WTC11 (cell line): Measurements from ENCODE around the gene UBAP1L. TPM values are rescaled to one million over a fixed set of nuclear protein-coding genes. Genes with fewer than 3 reads are reported as not detected.

Source experiments
- ATAC-seq: fragments of 200-7000 bp; cut with Tn5 transposase; 2 replicates; pipeline ENCODE4 v1.10.0; 2021; ENCODE audit warnings: mild to moderate bottlenecking, moderate library complexity
- CTCF ChIA-PET: fragments of 300-600 bp; sonication (Branson Sonifier 250); formaldehyde crosslinking; loops from one replicate; lab custom pipeline; 2021; ENCODE audit warnings: antibody characterized with exemption; lab: Charles Lee
- POLR2A ChIA-PET: fragments of 350-600 bp; sonication (Branson Sonifier 250); formaldehyde crosslinking; loops from one replicate; lab custom pipeline; 2021; ENCODE audit warnings: antibody characterized with exemption; lab: Charles Lee
- DNase-seq: peaks from one replicate; pipeline ENCODE4 v3.0.0; 2021; ENCODE audit warnings: low spot score
- H3K27ac Mint-ChIP-seq: 2 replicates; pipeline ENCODE4 v1.8.0; 2021; ENCODE audit warnings: mixed read lengths
- H3K27me3 Mint-ChIP-seq: 2 replicates; pipeline ENCODE4 v1.8.0; 2021; ENCODE audit warnings: low read depth, mild to moderate bottlenecking, moderate library complexity, mixed read lengths
- H3K36me3 Mint-ChIP-seq: 2 replicates; pipeline ENCODE4 v1.8.0; 2021; ENCODE audit warnings: mixed read lengths
- H3K4me1 Mint-ChIP-seq: 2 replicates; pipeline ENCODE4 v1.8.0; 2022; ENCODE audit warnings: mixed read lengths
- H3K4me3 Mint-ChIP-seq: 2 replicates; pipeline ENCODE4 v1.8.0; 2021; ENCODE audit warnings: mild to moderate bottlenecking, moderate library complexity, mixed read lengths
- H3K9me3 Mint-ChIP-seq: 2 replicates; pipeline ENCODE4 v1.8.0; 2021; ENCODE audit warnings: mixed read lengths
- JUN ChIP-seq: sonication (generic); formaldehyde crosslinking; IDR thresholded peaks from 2 replicates; pipeline ENCODE4 v1.8.0; 2023; ENCODE audit warnings: mild to moderate bottlenecking, missing genetic modification reagents
- MYBL2 ChIP-seq: sonication (generic); formaldehyde crosslinking; IDR thresholded peaks from 2 replicates; pipeline ENCODE4 v1.8.1; 2023; ENCODE audit warnings: mild to moderate bottlenecking, moderate library complexity, missing genetic modification reagents
- NFYB ChIP-seq: sonication (generic); formaldehyde crosslinking; conservative IDR thresholded peaks from 2 replicates; pipeline ENCODE4 v1.8.0; 2022; ENCODE audit warnings: low read depth, missing genetic modification reagents
- NR1H2 ChIP-seq: sonication (generic); formaldehyde crosslinking; IDR thresholded peaks from 2 replicates; pipeline ENCODE4 v1.9.0; 2021; ENCODE audit warnings: mild to moderate bottlenecking, moderate library complexity, missing genetic modification reagents
- SMAD4 ChIP-seq: sonication (generic); formaldehyde crosslinking; IDR thresholded peaks from 2 replicates; pipeline ENCODE4 v1.8.0; 2022; ENCODE audit warnings: mild to moderate bottlenecking, missing genetic modification reagents
- TP53 ChIP-seq: sonication (generic); formaldehyde crosslinking; IDR thresholded peaks from 2 replicates; pipeline ENCODE4 v1.8.1; 2023; ENCODE audit warnings: mild to moderate bottlenecking, missing genetic modification reagents
- ZNF317 ChIP-seq: sonication (generic); formaldehyde crosslinking; IDR thresholded peaks from 2 replicates; pipeline ENCODE4 v1.8.1; 2023; ENCODE audit warnings: low read depth, mild to moderate bottlenecking, moderate library complexity, missing genetic modification reagents, borderline replicate concordance
- total RNA-seq: library from RNA; stranded (reverse); gene quantifications from 3 replicates; pipeline ENCODE4 v1.2.3, GENCODE V29; 2021
- TF ChIP-seq, protein P1 (sequence below): fragments of 250-450 bp; sonication (Bioruptor Pico); IDR thresholded peaks from 2 replicates; pipeline ENCODE4 v2.1.2; 2022; ENCODE audit warnings: mild to moderate bottlenecking, moderate library complexity
- TF ChIP-seq, protein P2 (sequence below): sonication (generic); formaldehyde crosslinking; IDR thresholded peaks from 2 replicates; pipeline ENCODE4 v1.8.1; 2022; ENCODE audit warnings: missing genetic modification reagents, borderline replicate concordance
- TF ChIP-seq, protein P3 (sequence below): fragments of 250-450 bp; sonication (Bioruptor Pico); IDR thresholded peaks from 2 replicates; pipeline ENCODE4 v1.9.0; 2021; ENCODE audit warnings: mild to moderate bottlenecking
- TF ChIP-seq, protein P4 (sequence below): sonication (generic); formaldehyde crosslinking; IDR thresholded peaks from 2 replicates; pipeline ENCODE4 v1.8.0; 2023; ENCODE audit warnings: missing genetic modification reagents, mild to moderate bottlenecking, borderline replicate concordance

Gene UBAP1L
- total RNA-seq, 1 experiment from 2014 or later, result 2.0 TPM

DNA sequence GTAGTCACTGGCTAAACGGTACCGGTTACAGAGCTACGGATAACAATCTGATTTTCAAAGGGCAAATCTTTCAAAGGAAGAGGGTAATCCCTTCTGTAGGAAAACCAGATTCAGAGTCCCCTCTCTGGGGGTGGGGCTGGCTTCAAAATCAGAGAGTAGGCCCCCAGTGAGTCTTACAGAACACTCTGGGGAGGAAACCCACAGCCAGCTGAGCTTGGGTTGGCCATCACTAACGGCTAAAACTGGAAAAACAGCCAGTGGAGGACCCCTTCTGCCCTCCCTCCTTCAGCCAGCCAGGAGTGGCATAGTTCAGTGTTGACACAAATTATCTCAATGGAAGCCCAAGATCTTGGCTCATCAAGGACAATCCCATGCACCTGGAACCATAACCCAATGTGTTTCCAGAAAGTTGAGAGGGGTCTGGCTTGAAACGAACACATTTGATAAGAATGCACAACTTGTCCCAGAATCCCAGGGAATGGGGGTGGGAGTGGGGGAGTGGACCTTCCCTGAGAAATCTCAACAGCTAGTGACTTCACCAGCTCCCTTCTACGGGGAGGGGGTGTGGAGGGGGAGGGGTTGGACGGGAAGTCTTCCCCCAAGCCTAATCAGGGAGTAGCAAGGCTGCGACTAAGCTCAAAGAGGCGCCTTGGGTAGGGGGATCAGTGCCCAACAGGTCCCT lies 48.2 kb downstream of the UBAP1L start (continued):
- TF ChIP-seq, protein P1, sequence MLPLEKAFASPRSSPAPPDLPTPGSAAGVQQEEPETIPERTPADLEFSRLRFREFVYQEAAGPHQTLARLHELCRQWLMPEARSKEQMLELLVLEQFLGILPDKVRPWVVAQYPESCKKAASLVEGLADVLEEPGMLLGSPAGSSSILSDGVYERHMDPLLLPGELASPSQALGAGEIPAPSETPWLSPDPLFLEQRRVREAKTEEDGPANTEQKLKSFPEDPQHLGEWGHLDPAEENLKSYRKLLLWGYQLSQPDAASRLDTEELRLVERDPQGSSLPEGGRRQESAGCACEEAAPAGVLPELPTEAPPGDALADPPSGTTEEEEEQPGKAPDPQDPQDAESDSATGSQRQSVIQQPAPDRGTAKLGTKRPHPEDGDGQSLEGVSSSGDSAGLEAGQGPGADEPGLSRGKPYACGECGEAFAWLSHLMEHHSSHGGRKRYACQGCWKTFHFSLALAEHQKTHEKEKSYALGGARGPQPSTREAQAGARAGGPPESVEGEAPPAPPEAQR, result no peak
- TF ChIP-seq SMAD4 (CRISPR knock-in tag) (no peak), ZNF317 (CRISPR knock-in tag) (no peak), NFYB (no peak)

DNA sequence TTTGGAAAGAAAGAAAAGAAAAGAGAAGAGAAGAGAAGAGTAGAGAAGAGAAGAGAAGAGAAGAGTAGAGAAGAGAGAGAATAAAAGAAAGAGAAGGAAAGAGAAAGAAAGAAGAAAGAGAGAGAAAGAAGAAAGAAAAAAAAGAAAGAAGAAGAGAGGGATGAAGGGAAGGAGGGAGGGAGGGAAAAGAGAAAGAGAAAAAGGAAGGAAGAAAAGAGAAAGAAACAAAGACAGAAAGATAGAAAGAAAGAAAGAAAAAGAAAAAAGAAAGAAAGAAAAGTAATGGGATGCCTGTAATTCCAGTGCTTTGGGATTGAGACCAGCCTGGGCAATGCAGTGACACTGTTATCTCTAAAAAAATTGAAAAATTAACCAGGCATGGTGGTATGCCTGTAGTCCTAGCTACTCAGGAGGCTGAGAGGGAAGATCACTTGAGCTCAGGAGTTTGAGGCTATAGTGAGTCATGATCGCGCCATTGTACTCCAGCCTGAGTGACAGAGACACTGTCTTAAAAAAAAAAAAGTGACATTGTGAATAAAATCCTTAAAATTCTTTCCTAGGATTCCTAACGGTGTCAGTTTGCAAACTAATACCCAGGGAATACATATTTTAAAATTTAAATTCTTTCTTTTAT lies 48.9 kb downstream of the UBAP1L start:
- CTCF ChIA-PET, result interaction anchor here (1.0 to 20.3 kb wide), 8 partner anchors 11 to 220 kb away, joined by 3 to 292 read pairs (median 29); partner anchors contain the start of gene KBTBD13
- Mint-ChIP-seq H3K9me3 (no peaks in the 10 kb centered on the region), H3K27me3 (peaks cover 21% of the 10 kb centered on the region), H3K4me1 (peaks cover 26% of the 10 kb centered on the region), H3K27ac (no peak overlapping the region), H3K36me3 (no peaks in the 10 kb centered on the region), H3K4me3 (0 out of 2 replicates have a peak overlapping the region, but pooled peaks have one; percentile 76)
- POLR2A ChIA-PET, result interaction anchor here (2.4 to 2.7 kb wide), 2 partner anchors 17 to 36 kb away, joined by 11 to 12 read pairs; no protein-coding TSS in a partner anchor
- TF ChIP-seq, protein P2, sequence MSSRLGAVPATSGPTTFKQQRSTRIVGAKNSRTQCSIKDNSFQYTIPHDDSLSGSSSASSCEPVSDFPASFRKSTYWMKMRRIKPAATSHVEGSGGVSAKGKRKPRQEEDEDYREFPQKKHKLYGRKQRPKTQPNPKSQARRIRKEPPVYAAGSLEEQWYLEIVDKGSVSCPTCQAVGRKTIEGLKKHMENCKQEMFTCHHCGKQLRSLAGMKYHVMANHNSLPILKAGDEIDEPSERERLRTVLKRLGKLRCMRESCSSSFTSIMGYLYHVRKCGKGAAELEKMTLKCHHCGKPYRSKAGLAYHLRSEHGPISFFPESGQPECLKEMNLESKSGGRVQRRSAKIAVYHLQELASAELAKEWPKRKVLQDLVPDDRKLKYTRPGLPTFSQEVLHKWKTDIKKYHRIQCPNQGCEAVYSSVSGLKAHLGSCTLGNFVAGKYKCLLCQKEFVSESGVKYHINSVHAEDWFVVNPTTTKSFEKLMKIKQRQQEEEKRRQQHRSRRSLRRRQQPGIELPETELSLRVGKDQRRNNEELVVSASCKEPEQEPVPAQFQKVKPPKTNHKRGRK (CRISPR knock-in tag), result peak; percentile 93; the same call in 1 of the 2 replicates
- no peak for TF ChIP-seq MYBL2
- ATAC-seq (no peak), DNase-seq (no peak)

DNA sequence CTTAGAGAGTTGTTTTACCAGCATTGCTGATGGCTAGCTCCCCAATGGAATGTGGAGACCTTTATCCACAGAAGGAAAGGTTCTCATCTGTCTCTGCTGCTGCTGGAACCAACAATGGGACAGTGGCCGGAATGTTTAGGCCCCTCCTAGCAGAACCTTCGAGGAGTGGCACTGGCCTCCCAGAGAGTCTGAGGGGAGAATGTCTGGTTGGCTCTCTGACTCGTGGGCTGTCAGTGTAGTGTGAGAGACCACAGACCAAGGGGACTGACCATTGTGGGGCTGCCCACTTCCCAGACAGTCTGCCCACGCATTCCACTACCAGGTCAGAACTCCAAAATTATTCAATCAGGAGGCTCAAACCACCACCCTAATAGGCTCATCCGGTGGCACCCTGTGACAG lies 52.3 kb downstream of the UBAP1L start:
- TF ChIP-seq NR1H2 (CRISPR knock-in tag) (no peak), JUN (CRISPR knock-in tag) (no peak), TP53 (no peak)
- TF ChIP-seq, protein P3, sequence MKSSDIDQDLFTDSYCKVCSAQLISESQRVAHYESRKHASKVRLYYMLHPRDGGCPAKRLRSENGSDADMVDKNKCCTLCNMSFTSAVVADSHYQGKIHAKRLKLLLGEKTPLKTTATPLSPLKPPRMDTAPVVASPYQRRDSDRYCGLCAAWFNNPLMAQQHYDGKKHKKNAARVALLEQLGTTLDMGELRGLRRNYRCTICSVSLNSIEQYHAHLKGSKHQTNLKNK (CRISPR knock-in tag), result no peak
- TF ChIP-seq, protein P4, sequence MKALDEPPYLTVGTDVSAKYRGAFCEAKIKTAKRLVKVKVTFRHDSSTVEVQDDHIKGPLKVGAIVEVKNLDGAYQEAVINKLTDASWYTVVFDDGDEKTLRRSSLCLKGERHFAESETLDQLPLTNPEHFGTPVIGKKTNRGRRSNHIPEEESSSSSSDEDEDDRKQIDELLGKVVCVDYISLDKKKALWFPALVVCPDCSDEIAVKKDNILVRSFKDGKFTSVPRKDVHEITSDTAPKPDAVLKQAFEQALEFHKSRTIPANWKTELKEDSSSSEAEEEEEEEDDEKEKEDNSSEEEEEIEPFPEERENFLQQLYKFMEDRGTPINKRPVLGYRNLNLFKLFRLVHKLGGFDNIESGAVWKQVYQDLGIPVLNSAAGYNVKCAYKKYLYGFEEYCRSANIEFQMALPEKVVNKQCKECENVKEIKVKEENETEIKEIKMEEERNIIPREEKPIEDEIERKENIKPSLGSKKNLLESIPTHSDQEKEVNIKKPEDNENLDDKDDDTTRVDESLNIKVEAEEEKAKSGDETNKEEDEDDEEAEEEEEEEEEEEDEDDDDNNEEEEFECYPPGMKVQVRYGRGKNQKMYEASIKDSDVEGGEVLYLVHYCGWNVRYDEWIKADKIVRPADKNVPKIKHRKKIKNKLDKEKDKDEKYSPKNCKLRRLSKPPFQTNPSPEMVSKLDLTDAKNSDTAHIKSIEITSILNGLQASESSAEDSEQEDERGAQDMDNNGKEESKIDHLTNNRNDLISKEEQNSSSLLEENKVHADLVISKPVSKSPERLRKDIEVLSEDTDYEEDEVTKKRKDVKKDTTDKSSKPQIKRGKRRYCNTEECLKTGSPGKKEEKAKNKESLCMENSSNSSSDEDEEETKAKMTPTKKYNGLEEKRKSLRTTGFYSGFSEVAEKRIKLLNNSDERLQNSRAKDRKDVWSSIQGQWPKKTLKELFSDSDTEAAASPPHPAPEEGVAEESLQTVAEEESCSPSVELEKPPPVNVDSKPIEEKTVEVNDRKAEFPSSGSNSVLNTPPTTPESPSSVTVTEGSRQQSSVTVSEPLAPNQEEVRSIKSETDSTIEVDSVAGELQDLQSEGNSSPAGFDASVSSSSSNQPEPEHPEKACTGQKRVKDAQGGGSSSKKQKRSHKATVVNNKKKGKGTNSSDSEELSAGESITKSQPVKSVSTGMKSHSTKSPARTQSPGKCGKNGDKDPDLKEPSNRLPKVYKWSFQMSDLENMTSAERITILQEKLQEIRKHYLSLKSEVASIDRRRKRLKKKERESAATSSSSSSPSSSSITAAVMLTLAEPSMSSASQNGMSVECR (CRISPR knock-in tag), result no peak
- TF ChIP-seq, protein P2 (CRISPR knock-in tag), result no peak
- Mint-ChIP-seq H3K27ac (peak overlapping the region; percentile 14; the same call in 1 of the 2 replicates), H3K9me3 (peaks cover 8% of the 10 kb centered on the region), H3K4me1 (peaks cover 20% of the 10 kb centered on the region), H3K36me3 (no peaks in the 10 kb centered on the region), H3K4me3 (no peak overlapping the region), H3K27me3 (peaks cover 9% of the 10 kb centered on the region)
- ChIA-PET CTCF (interaction anchor here (0.5 to 20.3 kb wide), 8 partner anchors 8 to 759 kb away, joined by 4 to 292 read pairs (median 18); no protein-coding TSS in a partner anchor), POLR2A (no interaction called here)
- ATAC-seq (no peak), DNase-seq (no peak)
